Spinal cord (tissue), 10 donors: ENCODE data around the gene COL9A2. TPM values are rescaled to one million over a fixed set of nuclear protein-coding genes. Genes with fewer than 3 reads are reported as not detected.
A peak's percentile ranks its signal among the peaks of the same experiment; 100 is the strongest.
"Not testable (repeated sequence)": the region's sequence is repeated elsewhere in the genome, so short reads cannot be mapped to it uniquely, and the experiment has no call there.

Source experiments
- DNase-seq, 6 donors: peaks; one replicate each; pipeline versions ENCODE4 v3.0.0 to v3.0.0-alpha.2; 2013 to 2015; ENCODE audit warnings: low spot score in 6 of 6, low read depth in 4 of 6
- H3K27ac ChIP-seq: one replicate; pipeline ENCODE4 v1.5.1; 2013; ENCODE audit warnings: low read depth, low read length, control low read depth
- H3K27me3 ChIP-seq: one replicate; pipeline ENCODE4 v1.6.1; 2013; ENCODE audit warnings: low read length; ENCODE audit not compliant: control insufficient read depth, insufficient read depth
- H3K36me3 ChIP-seq: one replicate; pipeline ENCODE4 v1.6.1; 2013; ENCODE audit warnings: low read length; ENCODE audit not compliant: control insufficient read depth, insufficient read depth
- H3K4me1 ChIP-seq: one replicate; pipeline ENCODE4 v1.6.1; 2013; ENCODE audit warnings: low read length; ENCODE audit not compliant: control insufficient read depth, insufficient read depth
- H3K4me3 ChIP-seq: one replicate; pipeline ENCODE4 v1.5.1; 2013; ENCODE audit warnings: low read depth, low read length, control low read depth
- H3K9me3 ChIP-seq: one replicate; pipeline ENCODE4 v1.6.1; 2013; ENCODE audit warnings: low read length; ENCODE audit not compliant: control insufficient read depth, insufficient read depth
- WGBS: methylation state at CpG from one replicate; pipeline ENCODE4 v1.1.5; 2013; ENCODE audit warnings: missing lambda C conversion rate; ENCODE audit not compliant: insufficient coverage; 5-methylcytosine and 5-hydroxymethylcytosine counted together
- polyA plus RNA-seq, 2 donors: library from polyadenylated mRNA; unstranded; fragments of 120-200 nt; gene quantifications; one replicate each; pipeline ENCODE4 v1.2.1, GENCODE V29; 2013; ENCODE audit not compliant: insufficient read length in 2 of 2
- total RNA-seq, 2 donors: library from RNA; depleted of rRNA in 1 of 2; stranded (reverse); fragments of 120-200 nt in 1 of 2; fragments of >200 nt in 1 of 2; gene quantifications; one replicate each; pipeline versions ENCODE4 v1.2.3 to v1.2.4, GENCODE V29; 2013 to 2014
- donor health status: healthy.

Gene COL9A2
- total and polyA plus RNA-seq, 4 donors: 14.1 to 80.3 (median 48.5) TPM

- not testable (repeated sequence) for H3K4me1 ChIP-seq
Observed at GRCh38 chr1:40331403-40331802, 14.3 kb upstream of the COL9A2 start.

GRCh38 chr1:40318970-40319621 is 2.0 kb upstream of the COL9A2 start:
- no peak overlapping the region for H3K4me3 ChIP-seq
- H3K4me1 ChIP-seq: peaks cover 37% of the 10 kb centered on the region
- DNase-seq: no peak
- WGBS: 94% methylated on average over 4 of the region's 4 CpGs
- H3K27ac ChIP-seq: no peak overlapping the region
- peaks cover 35% of the 10 kb centered on the region for H3K27me3 ChIP-seq
- H3K36me3 ChIP-seq: no peaks in the 10 kb centered on the region
- H3K9me3 ChIP-seq: no peaks in the 10 kb centered on the region

More at GRCh38 chr1:40331403-40331802, 14.3 kb upstream of the COL9A2 start:
- H3K27ac ChIP-seq, H3K4me3 ChIP-seq, H3K9me3 ChIP-seq, DNase-seq, H3K27me3 ChIP-seq, H3K36me3 ChIP-seq: not testable (repeated sequence)
- WGBS: no CpG with 5 or more reads among the region's 1 CpG

- Histone ChIP-seq H3K27me3 (peaks cover 35% of the 10 kb centered on the region), H3K27ac (no peak overlapping the region)
Observed at GRCh38 chr1:40318476-40318875, 1.4 kb upstream of the COL9A2 start.

GRCh38 chr1:40317394-40318074 is 448 bp upstream of the COL9A2 start:
- WGBS: 12% methylated on average over 21 of the region's 21 CpGs
- Histone ChIP-seq H3K36me3 (peaks cover under 1% of the 10 kb centered on the region), H3K4me1 (peaks cover 53% of the 10 kb centered on the region), H3K9me3 (no peaks in the 10 kb centered on the region), H3K4me3 (no peak overlapping the region), H3K27me3 (peaks cover 35% of the 10 kb centered on the region), H3K27ac (no peak overlapping the region)
- DNase-seq: no peak

More at GRCh38 chr1:40318476-40318875, 1.4 kb upstream of the COL9A2 start:
- Histone ChIP-seq H3K4me3 (no peak overlapping the region), H3K4me1 (peaks cover 43% of the 10 kb centered on the region), H3K36me3 (no peaks in the 10 kb centered on the region), H3K9me3 (no peaks in the 10 kb centered on the region)
- WGBS: 95% methylated on average over 4 of the region's 4 CpGs
- no peak for DNase-seq

- Histone ChIP-seq H3K4me1 (peaks cover 65% of the 10 kb centered on the region), H3K36me3 (peaks cover 12% of the 10 kb centered on the region), H3K27ac (peak overlapping the region; percentile 92), H3K4me3 (peak overlapping the region; percentile 52), H3K9me3 (no peaks in the 10 kb centered on the region), H3K27me3 (peaks cover 35% of the 10 kb centered on the region)
- DNase-seq: peak in 4 of 6 donors; percentile 21 to 63 (median 32)
- WGBS: 2% methylated on average over 29 of the region's 41 CpGs
Observed at GRCh38 chr1:40315795-40316594, 1.1 kb downstream of the COL9A2 start.

- Histone ChIP-seq H3K36me3 (peaks cover 17% of the 10 kb centered on the region), H3K4me1 (peaks cover 72% of the 10 kb centered on the region), H3K27me3 (peaks cover 35% of the 10 kb centered on the region), H3K4me3 (peak overlapping the region; percentile 52), H3K27ac (peak overlapping the region; percentile 92), H3K9me3 (no peaks in the 10 kb centered on the region)
- 2% methylated on average over 39 of the region's 42 CpGs for WGBS
- DNase-seq: peak; percentile 59 to 95 (median 63)
Observed at GRCh38 chr1:40315239-40315794, 1.8 kb downstream of the COL9A2 start.

- peak; percentile 39 to 86 (median 54) for DNase-seq
- Histone ChIP-seq H3K27me3 (peaks cover 35% of the 10 kb centered on the region), H3K36me3 (peaks cover 18% of the 10 kb centered on the region), H3K4me1 (peaks cover 78% of the 10 kb centered on the region), H3K27ac (peak overlapping the region; percentile 92), H3K4me3 (peak overlapping the region; percentile 52), H3K9me3 (no peaks in the 10 kb centered on the region)
- 16% methylated on average over 13 of the region's 13 CpGs for WGBS
Observed at GRCh38 chr1:40314721-40315238, 2.3 kb downstream of the COL9A2 start.

GRCh38 chr1:40313958-40314720 is 2.9 kb downstream of the COL9A2 start:
- H3K27me3 ChIP-seq: peaks cover 31% of the 10 kb centered on the region
- peaks cover 19% of the 10 kb centered on the region for H3K36me3 ChIP-seq
- DNase-seq: no peak
- no peaks in the 10 kb centered on the region for H3K9me3 ChIP-seq
- WGBS: 83% methylated on average over 9 of the region's 9 CpGs
- peak overlapping the region; percentile 92 for H3K27ac ChIP-seq
- no peak overlapping the region for H3K4me3 ChIP-seq
- peaks cover 81% of the 10 kb centered on the region for H3K4me1 ChIP-seq
